ENCODE results near the gene GDF10. TPM values are rescaled to one million over a fixed set of nuclear protein-coding genes. Genes with fewer than 3 reads are reported as not detected.

GDF10 gene
- total and polyA plus RNA-seq, 2 of the 8 experiments (the other 6 are each of a cell fraction or from before 2014, with no cell fraction given), result 0.19 to 0.32 TPM

DNA sequence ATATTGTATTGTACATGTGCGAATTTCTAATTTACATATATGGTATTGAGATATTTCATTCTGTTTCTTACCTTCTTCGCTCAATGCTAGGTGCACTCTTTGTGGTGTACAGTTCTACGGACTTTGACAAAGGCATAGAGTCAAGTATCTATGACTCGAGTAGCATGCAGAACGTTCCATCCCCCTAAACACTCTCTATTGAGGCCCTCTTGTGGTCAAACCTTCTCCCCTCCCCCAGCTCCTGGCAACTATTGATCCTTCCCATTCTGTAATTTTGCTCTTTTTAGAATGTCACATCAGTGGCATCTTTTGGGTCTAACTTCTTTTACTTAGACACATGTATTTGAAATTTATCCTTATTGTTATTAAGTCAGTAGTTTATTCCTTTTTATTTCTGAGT lies 30.7 kb upstream of the GDF10 start:
- Histone ChIP-seq H4K20me1 (replicated peaks in 1 of 2; ENCODE audit: control insufficient read depth in 1 of 2, insufficient read depth in 2 of 2, low read length in 2 of 2) (no peaks in the 10 kb centered on the region), H3K79me2 (ENCODE audit: control insufficient read depth in 1 of 2, insufficient read depth in 2 of 2, low read length in 2 of 2) (no peaks in the 10 kb centered on the region), H2BK120ac (replicated peaks; ENCODE audit: low read depth, low read length) (no peak overlapping the region), H3K27me3 (replicated peaks in 1 of 4; ENCODE audit: control insufficient read depth in 3 of 4, extremely low read depth in 1 of 4, insufficient read depth in 3 of 4, low read length in 3 of 4) (no peaks in the 10 kb centered on the region), H4K8ac (ENCODE audit: extremely low read depth, insufficient read depth, low read length) (no peak overlapping the region), H3K23me2 (ENCODE audit: low read depth, low read length) (no peaks in the 10 kb centered on the region), H2BK15ac (ENCODE audit: low read length) (no peak overlapping the region), H2BK20ac (ENCODE audit: low read length) (no peak overlapping the region), H2AK5ac (ENCODE audit: low read depth, low read length) (no peak overlapping the region), H3K4me3 (ENCODE audit: extremely low read depth in 1 of 4, insufficient read depth in 2 of 4, low read depth in 3 of 4, low read length in 4 of 4) (no peak overlapping the region), H2BK5ac (ENCODE audit: low read depth, low read length) (no peak overlapping the region), H3K56ac (replicated peaks; ENCODE audit: insufficient read length, low read depth, low read length) (no peak overlapping the region), H2BK12ac (ENCODE audit: low read depth, low read length) (no peak overlapping the region), H3K4me1 (replicated peaks in 1 of 4; ENCODE audit: control insufficient read depth in 3 of 4, insufficient read depth in 4 of 4, low read length in 3 of 4) (no peaks in the 10 kb centered on the region), H3K18ac (ENCODE audit: extremely low read depth, low read length) (no peak overlapping the region), H3K36me3 (ENCODE audit: control insufficient read depth in 2 of 4, insufficient read depth in 4 of 4, low read length in 3 of 4) (no peaks in the 10 kb centered on the region), H3K14ac (ENCODE audit: insufficient read length) (no peak overlapping the region), H3K79me1 (ENCODE audit: low read depth, low read length) (no peaks in the 10 kb centered on the region), H4K91ac (replicated peaks; ENCODE audit: insufficient read length, low read length) (no peak overlapping the region), H3K23ac (ENCODE audit: insufficient read length) (no peak overlapping the region), H3K4ac (replicated peaks; ENCODE audit: insufficient read length, low read depth, low read length) (no peak overlapping the region), H2AFZ (ENCODE audit: low read length) (no peak overlapping the region), H3K9me3 (ENCODE audit: insufficient read depth in 2 of 2, low read depth in 1 of 2, low read length in 1 of 2) (peaks cover 0 to 6% of the 10 kb centered on the region in 2 experiments; a peak in 2 of 4 replicates), H3K4me2 (ENCODE audit: insufficient read depth in 1 of 2, low read depth in 2 of 2, low read length in 2 of 2) (no peak overlapping the region), H4K5ac (ENCODE audit: insufficient read length, low read depth, low read length) (no peak overlapping the region), H3K27ac (ENCODE audit: low read depth, low read length) (no peak overlapping the region), H3K9ac (replicated peaks in 1 of 4; ENCODE audit: extremely low read depth in 1 of 4, low read depth in 3 of 4, low read length in 3 of 4) (no peak overlapping the region)
- CTCF ChIA-PET (ENCODE audit: partially characterized antibody), result interaction anchor here (0.8 to 1.8 kb wide), 7 partner anchors 9 to 141 kb away, joined by 3 to 12 read pairs (median 5); no protein-coding TSS in a partner anchor
- 73% methylated on average over 5 of the region's 5 CpGs; no CpG with 5 or more reads in 1 of the 2 experiments for whole genome bisulfite sequencing, 2 experiments (ENCODE audit: extremely low coverage in 1 of 2, insufficient coverage in 1 of 2, insufficient read length in 1 of 2, insufficient replicate concordance in 2 of 2, low coverage in 1 of 2, low lambda C conversion rate in 2 of 2, missing lambda C conversion rate in 1 of 2)
- FAIRE-seq, result no peak
- no peak for DNase-seq (ENCODE audit: low read depth in 1 of 2, low spot score in 2 of 2)
- POLR2A ChIA-PET (ENCODE audit: partially characterized antibody), result no interaction called here
- TF ChIP-seq RNF2 (IDR thresholded peaks at IDR 0.05; ENCODE audit: borderline replicate concordance, low read depth, low read length, missing control alignments, poor library complexity, severe bottlenecking) (no peak), RBBP5 (IDR thresholded peaks at IDR 0.05; ENCODE audit: borderline replicate concordance, low read depth, low read length) (no peak), SIN3A (conservative IDR thresholded peaks at IDR 0.05 in 1 of 2, IDR thresholded peaks at IDR 0.05 in 1 of 2; ENCODE audit: low read depth in 1 of 2, low read length in 2 of 2) (no peak), EP300 (IDR thresholded peaks at IDR 0.05; ENCODE audit: borderline replicate concordance in 1 of 2, low read depth in 2 of 2, low read length in 2 of 2) (no peak), SIRT6 (IDR thresholded peaks at IDR 0.05; ENCODE audit: low read length) (no peak), CTBP2 (IDR thresholded peaks at IDR 0.05; ENCODE audit: borderline replicate concordance, insufficient read depth, insufficient read length, low read length) (no peak), RAD21 (IDR thresholded peaks at IDR 0.05 in 1 of 2, conservative IDR thresholded peaks at IDR 0.05 in 1 of 2; ENCODE audit: low read depth in 2 of 2, low read length in 2 of 2) (peak; percentile 32 to 48; a peak in 3 of 4 replicates), KDM5A (IDR thresholded peaks at IDR 0.05; ENCODE audit: low read length) (no peak)
- TF ChIP-seq, protein P1, sequence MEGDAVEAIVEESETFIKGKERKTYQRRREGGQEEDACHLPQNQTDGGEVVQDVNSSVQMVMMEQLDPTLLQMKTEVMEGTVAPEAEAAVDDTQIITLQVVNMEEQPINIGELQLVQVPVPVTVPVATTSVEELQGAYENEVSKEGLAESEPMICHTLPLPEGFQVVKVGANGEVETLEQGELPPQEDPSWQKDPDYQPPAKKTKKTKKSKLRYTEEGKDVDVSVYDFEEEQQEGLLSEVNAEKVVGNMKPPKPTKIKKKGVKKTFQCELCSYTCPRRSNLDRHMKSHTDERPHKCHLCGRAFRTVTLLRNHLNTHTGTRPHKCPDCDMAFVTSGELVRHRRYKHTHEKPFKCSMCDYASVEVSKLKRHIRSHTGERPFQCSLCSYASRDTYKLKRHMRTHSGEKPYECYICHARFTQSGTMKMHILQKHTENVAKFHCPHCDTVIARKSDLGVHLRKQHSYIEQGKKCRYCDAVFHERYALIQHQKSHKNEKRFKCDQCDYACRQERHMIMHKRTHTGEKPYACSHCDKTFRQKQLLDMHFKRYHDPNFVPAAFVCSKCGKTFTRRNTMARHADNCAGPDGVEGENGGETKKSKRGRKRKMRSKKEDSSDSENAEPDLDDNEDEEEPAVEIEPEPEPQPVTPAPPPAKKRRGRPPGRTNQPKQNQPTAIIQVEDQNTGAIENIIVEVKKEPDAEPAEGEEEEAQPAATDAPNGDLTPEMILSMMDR (IDR thresholded peaks at IDR 0.05; ENCODE audit: control extremely low read depth in 1 of 3, insufficient read depth in 1 of 3, low read depth in 1 of 3, low read length in 3 of 3), result peak; percentile 17 to 44 (median 42)
